GM12878 (cell line): ENCODE results near the gene MYMK. TPM values are rescaled to one million over a fixed set of nuclear protein-coding genes. Genes with fewer than 3 reads are reported as not detected.

Experiments
- EED ChIP-seq: sonication (generic); IDR thresholded peaks from 2 replicates; pipeline ENCODE4 v1.6.1; 2016; ENCODE audit warnings: antibody characterized with exemption, low read depth
- NR2C2 ChIP-seq: IDR thresholded peaks from 2 replicates; pipeline ENCODE4 v1.6.1; 2011; ENCODE audit warnings: borderline replicate concordance, low read depth; ENCODE audit not compliant: control insufficient read depth, insufficient read length
- NRF1 ChIP-seq: conservative IDR thresholded peaks from 2 replicates; pipeline ENCODE4 v1.6.1; 2011; ENCODE audit warnings: mild to moderate bottlenecking, low read depth, low read length, improper control_type of control experiment
- SP1 ChIP-seq: IDR thresholded peaks from one replicate; pipeline ENCODE4 v1.6.1; 2011; ENCODE audit warnings: low read depth, low read length
- YBX1 ChIP-seq: fragments of 450-650 bp; IDR thresholded peaks from 2 replicates; pipeline ENCODE4 v1.6.1; 2016; ENCODE audit warnings: antibody characterized with exemption
- ZNF207 ChIP-seq: fragments of 450-650 bp; IDR thresholded peaks from 2 replicates; pipeline ENCODE4 v1.6.1; 2014; ENCODE audit warnings: antibody characterized with exemption, mild to moderate bottlenecking, borderline replicate concordance
- polyA plus RNA-seq, 11 experiments: library from polyadenylated mRNA; depleted of rRNA in 4 of 11; unstranded in 6 of 11; stranded (reverse) in 5 of 11; fragments of >200 nt; fragmentation: Nextera tagmentation in 4 of 11; fragmentation: Illumina TruSeq in 1 of 11; extraction: Ambion mirVana in 4 of 11; extraction: Trizol in 1 of 11; gene quantifications; 1 replicate in 1 of 11; 2 replicates in 10 of 11; pipeline versions ENCODE4 v1.2.1 to v1.2.3, GENCODE V29; 2011 to 2016; ENCODE audit warnings: inconsistent platforms in 2 of 11, missing spikeins in 2 of 11, low read depth in 1 of 11
- total RNA-seq, 4 experiments: library from RNA; depleted of rRNA in 3 of 4; stranded (reverse); fragments of >200 nt in 3 of 4; fragmentation: Illumina TruSeq in 1 of 4; extraction: Trizol in 1 of 4; gene quantifications; 2 replicates each; pipeline versions ENCODE4 v1.2.1 to v1.2.3, GENCODE V29; 2013 to 2021
- TF ChIP-seq, protein P1 (sequence below): fragments of 450-650 bp; formaldehyde crosslinking; IDR thresholded peaks from 2 replicates; pipeline ENCODE4 v1.4.0; 2022; ENCODE audit warnings: mild to moderate bottlenecking, moderate library complexity
- TF ChIP-seq, protein P2 (sequence below): fragments of 150-350 bp; IDR thresholded peaks from 2 replicates; pipeline ENCODE4 v1.6.1; 2014; ENCODE audit warnings: mild to moderate bottlenecking, low read depth, low read length
- TF ChIP-seq, protein P3 (sequence below): fragments of 450-650 bp; IDR thresholded peaks from 2 replicates; pipeline ENCODE4 v1.6.1; 2017; ENCODE audit warnings: mild to moderate bottlenecking

The MYMK gene
- total and polyA plus RNA-seq, 10 of the 15 experiments (the other 5 are each of a cell fraction or from before 2014, with no cell fraction given), result not detected

DNA sequence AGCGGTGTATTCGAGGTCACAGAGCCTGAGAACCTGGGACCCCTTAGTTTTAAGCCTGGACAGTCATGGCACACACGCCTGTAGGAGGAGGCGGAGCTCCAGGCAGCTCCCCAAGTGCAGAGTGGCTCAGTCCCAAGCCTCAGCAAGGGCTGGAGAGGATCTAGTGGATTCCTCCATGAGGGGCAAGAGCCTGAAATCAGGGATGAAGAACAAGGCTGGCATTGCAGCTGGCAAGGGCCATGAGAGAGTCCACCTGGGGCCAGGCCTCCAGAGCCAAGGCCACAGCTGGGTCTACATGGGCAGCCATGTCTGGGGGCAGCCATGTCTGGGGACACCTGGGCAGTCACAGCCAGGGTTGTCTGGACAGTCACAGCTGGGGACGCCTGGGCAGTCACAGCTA lies 31.6 kb upstream of the MYMK start (continued):
- TF ChIP-seq, protein P1, sequence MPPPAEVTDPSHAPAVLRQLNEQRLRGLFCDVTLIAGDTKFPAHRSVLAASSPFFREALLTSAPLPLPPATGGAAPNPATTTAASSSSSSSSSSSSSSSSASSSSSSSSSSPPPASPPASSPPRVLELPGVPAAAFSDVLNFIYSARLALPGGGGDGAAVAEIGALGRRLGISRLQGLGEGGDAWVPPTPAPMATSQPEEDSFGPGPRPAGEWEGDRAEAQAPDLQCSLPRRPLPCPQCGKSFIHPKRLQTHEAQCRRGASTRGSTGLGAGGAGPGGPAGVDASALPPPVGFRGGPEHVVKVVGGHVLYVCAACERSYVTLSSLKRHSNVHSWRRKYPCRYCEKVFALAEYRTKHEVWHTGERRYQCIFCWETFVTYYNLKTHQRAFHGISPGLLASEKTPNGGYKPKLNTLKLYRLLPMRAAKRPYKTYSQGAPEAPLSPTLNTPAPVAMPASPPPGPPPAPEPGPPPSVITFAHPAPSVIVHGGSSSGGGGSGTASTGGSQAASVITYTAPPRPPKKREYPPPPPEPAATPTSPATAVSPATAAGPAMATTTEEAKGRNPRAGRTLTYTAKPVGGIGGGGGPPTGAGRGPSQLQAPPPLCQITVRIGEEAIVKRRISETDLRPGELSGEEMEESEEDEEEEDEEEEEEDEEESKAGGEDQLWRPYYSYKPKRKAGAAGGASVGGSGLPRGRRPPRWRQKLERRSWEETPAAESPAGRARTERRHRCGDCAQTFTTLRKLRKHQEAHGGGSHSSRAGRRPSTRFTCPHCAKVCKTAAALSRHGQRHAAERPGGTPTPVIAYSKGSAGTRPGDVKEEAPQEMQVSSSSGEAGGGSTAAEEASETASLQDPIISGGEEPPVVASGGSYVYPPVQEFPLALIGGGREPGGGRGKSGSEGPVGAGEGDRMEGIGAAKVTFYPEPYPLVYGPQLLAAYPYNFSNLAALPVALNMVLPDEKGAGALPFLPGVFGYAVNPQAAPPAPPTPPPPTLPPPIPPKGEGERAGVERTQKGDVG (CRISPR knock-in tag), result no peak
- no peak for TF ChIP-seq NRF1
- TF ChIP-seq, protein P2, sequence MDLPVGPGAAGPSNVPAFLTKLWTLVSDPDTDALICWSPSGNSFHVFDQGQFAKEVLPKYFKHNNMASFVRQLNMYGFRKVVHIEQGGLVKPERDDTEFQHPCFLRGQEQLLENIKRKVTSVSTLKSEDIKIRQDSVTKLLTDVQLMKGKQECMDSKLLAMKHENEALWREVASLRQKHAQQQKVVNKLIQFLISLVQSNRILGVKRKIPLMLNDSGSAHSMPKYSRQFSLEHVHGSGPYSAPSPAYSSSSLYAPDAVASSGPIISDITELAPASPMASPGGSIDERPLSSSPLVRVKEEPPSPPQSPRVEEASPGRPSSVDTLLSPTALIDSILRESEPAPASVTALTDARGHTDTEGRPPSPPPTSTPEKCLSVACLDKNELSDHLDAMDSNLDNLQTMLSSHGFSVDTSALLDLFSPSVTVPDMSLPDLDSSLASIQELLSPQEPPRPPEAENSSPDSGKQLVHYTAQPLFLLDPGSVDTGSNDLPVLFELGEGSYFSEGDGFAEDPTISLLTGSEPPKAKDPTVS, result no peak
- TF ChIP-seq NR2C2, result no peak
- TF ChIP-seq ZNF207, result no peak
- TF ChIP-seq, protein P3, sequence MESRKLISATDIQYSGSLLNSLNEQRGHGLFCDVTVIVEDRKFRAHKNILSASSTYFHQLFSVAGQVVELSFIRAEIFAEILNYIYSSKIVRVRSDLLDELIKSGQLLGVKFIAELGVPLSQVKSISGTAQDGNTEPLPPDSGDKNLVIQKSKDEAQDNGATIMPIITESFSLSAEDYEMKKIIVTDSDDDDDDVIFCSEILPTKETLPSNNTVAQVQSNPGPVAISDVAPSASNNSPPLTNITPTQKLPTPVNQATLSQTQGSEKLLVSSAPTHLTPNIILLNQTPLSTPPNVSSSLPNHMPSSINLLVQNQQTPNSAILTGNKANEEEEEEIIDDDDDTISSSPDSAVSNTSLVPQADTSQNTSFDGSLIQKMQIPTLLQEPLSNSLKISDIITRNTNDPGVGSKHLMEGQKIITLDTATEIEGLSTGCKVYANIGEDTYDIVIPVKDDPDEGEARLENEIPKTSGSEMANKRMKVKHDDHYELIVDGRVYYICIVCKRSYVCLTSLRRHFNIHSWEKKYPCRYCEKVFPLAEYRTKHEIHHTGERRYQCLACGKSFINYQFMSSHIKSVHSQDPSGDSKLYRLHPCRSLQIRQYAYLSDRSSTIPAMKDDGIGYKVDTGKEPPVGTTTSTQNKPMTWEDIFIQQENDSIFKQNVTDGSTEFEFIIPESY, result no peak
- TF ChIP-seq YBX1, result no peak
- no peak for TF ChIP-seq EED
- no peak for TF ChIP-seq SP1
